ENCODE data around the gene CFAP61. TPM values are rescaled to one million over a fixed set of nuclear protein-coding genes. Genes with fewer than 3 reads are reported as not detected.

Gene CFAP61
- polyA plus RNA-seq, 1 of the 3 experiments (the other 2 are of a cell fraction): 0.26 TPM

- H4K20me1 ChIP-seq (ENCODE audit: insufficient read depth): no peaks in the 10 kb centered on the region
- no peaks in the 10 kb centered on the region for H3K27me3 ChIP-seq (ENCODE audit: insufficient read depth)
- no peak for DNase-seq
- H3K4me1 ChIP-seq (ENCODE audit: control insufficient read depth in 1 of 2, insufficient read depth in 2 of 2, low read depth in 1 of 2, low read length in 1 of 2): no peaks in the 10 kb centered on the region; a peak in 1 of 4 replicates
- H3K4me2 ChIP-seq: no peak overlapping the region
- no peaks in the 10 kb centered on the region for H3F3A ChIP-seq (replicated peaks; ENCODE audit: insufficient read depth)
- no peaks in the 10 kb centered on the region for H3K79me2 ChIP-seq (ENCODE audit: insufficient read depth)
- H2AFZ ChIP-seq (ENCODE audit: low read depth): no peak overlapping the region
- H3K9ac ChIP-seq: no peak overlapping the region
- no peaks in the 10 kb centered on the region for H3K9me2 ChIP-seq
- TF ChIP-seq GABPA (IDR thresholded peaks at IDR 0.05; ENCODE audit: low read depth) (no peak), ZBTB33 (IDR thresholded peaks at IDR 0.05; ENCODE audit: borderline replicate concordance, low read depth) (no peak), MAX (IDR thresholded peaks at IDR 0.05; ENCODE audit: low read depth) (no peak), SIN3A (IDR thresholded peaks at IDR 0.05; ENCODE audit: borderline replicate concordance, low read depth, low read length) (no peak), NRF1 (IDR thresholded peaks at IDR 0.05; ENCODE audit: low read depth, low read length) (no peak), EZH2phosphoT487 (IDR thresholded peaks at IDR 0.05; ENCODE audit: borderline replicate concordance, low read depth) (no peak), USF1 (IDR thresholded peaks at IDR 0.05; ENCODE audit: borderline replicate concordance, low read depth) (no peak), TCF12 (IDR thresholded peaks at IDR 0.05) (no peak), CTCF (IDR thresholded peaks at IDR 0.05) (no peak), FOXM1 (IDR thresholded peaks at IDR 0.05; ENCODE audit: low read depth) (no peak), NFIC (IDR thresholded peaks at IDR 0.05; ENCODE audit: borderline replicate concordance) (no peak), GATA2 (CRISPR knock-in tag; IDR thresholded peaks at IDR 0.05) (no peak), PBX3 (IDR thresholded peaks at IDR 0.05) (no peak), YY1 (IDR thresholded peaks at IDR 0.05; ENCODE audit: low read depth) (no peak)
- ChIA-PET CTCF (interaction anchor here (1.1 to 1.2 kb wide), 2 partner anchors 9 kb away, joined by 3 to 4 read pairs; no protein-coding TSS in a partner anchor), POLR2A (no interaction called here)
- no peaks in the 10 kb centered on the region for H3K9me3 ChIP-seq
- H3K4me3 ChIP-seq (ENCODE audit: low read depth in 2 of 2, low read length in 1 of 2): no peak overlapping the region
- H3K36me3 ChIP-seq (replicated peaks in 1 of 2; ENCODE audit: control insufficient read depth in 1 of 2, insufficient read depth in 2 of 2, low read length in 1 of 2): no peaks in the 10 kb centered on the region
- 26% methylated on average over 5 of the region's 5 CpGs for WGBS (ENCODE audit: low lambda C conversion rate)
- H3K27ac ChIP-seq (ENCODE audit: low read depth in 2 of 2, low read length in 1 of 2): no peak overlapping the region
Observed at GRCh38 chr20:20275636-20276035, 223.3 kb downstream of the CFAP61 start.
